ENCODE data around the gene SIX5.

DNA sequence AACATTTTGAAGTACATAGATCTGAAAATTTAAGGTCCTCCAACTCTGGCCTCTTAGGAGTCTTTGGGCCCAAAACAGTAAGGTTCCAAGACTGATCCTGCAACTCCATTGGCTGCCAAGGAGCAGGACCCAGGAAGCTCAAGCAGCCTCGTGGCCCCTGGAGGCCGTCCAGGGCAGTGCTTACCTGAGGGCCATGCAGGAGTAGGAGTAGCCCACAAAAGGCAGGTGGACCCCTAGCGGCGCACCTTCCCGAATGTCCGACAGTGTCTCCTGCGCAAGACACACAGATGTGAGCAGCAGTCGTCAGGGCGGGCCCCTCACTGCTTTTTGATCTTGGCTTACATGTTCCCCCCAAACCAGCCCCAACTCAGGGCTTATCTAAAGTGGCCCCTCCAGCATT, 5.7 kb upstream of the SIX5 start:
- TF ChIP-seq, protein P1, sequence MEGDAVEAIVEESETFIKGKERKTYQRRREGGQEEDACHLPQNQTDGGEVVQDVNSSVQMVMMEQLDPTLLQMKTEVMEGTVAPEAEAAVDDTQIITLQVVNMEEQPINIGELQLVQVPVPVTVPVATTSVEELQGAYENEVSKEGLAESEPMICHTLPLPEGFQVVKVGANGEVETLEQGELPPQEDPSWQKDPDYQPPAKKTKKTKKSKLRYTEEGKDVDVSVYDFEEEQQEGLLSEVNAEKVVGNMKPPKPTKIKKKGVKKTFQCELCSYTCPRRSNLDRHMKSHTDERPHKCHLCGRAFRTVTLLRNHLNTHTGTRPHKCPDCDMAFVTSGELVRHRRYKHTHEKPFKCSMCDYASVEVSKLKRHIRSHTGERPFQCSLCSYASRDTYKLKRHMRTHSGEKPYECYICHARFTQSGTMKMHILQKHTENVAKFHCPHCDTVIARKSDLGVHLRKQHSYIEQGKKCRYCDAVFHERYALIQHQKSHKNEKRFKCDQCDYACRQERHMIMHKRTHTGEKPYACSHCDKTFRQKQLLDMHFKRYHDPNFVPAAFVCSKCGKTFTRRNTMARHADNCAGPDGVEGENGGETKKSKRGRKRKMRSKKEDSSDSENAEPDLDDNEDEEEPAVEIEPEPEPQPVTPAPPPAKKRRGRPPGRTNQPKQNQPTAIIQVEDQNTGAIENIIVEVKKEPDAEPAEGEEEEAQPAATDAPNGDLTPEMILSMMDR (IDR thresholded peaks at IDR 0.05; ENCODE audit: insufficient read depth, low read depth, low read length), result no peak
- no peak for TF ChIP-seq EZH2 (IDR thresholded peaks at IDR 0.05; ENCODE audit: insufficient read depth, low read length)
